ENCODE measurements around the gene SULF2.

DNA sequence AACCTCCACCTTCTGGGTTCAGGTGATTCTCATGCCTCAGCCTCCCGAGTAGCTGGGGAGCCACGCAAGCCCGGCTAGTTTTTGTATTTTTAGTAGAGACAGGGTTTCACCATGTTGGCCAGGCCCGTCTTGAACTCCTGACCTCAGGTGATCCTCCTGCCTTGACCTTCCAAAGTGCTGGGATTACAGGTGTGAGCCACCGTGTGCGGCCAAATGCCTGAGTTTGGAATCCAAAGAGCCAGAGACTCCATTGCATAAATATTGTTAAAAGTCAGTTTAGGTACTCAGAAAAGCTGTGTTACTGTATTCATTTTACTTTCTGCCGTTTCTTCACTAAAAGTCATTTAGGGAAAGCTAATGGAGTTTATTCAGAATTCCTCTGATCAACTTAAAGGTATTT is 137.3 kb downstream of the SULF2 start:
- TF ChIP-seq, protein P1, sequence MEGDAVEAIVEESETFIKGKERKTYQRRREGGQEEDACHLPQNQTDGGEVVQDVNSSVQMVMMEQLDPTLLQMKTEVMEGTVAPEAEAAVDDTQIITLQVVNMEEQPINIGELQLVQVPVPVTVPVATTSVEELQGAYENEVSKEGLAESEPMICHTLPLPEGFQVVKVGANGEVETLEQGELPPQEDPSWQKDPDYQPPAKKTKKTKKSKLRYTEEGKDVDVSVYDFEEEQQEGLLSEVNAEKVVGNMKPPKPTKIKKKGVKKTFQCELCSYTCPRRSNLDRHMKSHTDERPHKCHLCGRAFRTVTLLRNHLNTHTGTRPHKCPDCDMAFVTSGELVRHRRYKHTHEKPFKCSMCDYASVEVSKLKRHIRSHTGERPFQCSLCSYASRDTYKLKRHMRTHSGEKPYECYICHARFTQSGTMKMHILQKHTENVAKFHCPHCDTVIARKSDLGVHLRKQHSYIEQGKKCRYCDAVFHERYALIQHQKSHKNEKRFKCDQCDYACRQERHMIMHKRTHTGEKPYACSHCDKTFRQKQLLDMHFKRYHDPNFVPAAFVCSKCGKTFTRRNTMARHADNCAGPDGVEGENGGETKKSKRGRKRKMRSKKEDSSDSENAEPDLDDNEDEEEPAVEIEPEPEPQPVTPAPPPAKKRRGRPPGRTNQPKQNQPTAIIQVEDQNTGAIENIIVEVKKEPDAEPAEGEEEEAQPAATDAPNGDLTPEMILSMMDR (IDR thresholded peaks at IDR 0.05): no peak
- no peak for TF ChIP-seq POLR2A (IDR thresholded peaks at IDR 0.05)
